Erythroblast (primary cell): ENCODE results near the gene TNIP1.

Experiments
- DNase-seq, 2 experiments: peaks; one replicate each; lab custom pipeline; 2025; lab: John Stamatoyannopoulos, UW
- GATA1 ChIP-seq: IDR thresholded peaks from 2 replicates; pipeline ENCODE4 v1.6.1; 2011; ENCODE audit warnings: low read depth, mild to moderate bottlenecking, control low read depth, low read length, moderate library complexity
- POLR2A ChIP-seq: IDR thresholded peaks from 2 replicates; pipeline ENCODE4 v1.6.1; 2011; ENCODE audit warnings: mild to moderate bottlenecking, low read length

Gene TNIP1, protein sequence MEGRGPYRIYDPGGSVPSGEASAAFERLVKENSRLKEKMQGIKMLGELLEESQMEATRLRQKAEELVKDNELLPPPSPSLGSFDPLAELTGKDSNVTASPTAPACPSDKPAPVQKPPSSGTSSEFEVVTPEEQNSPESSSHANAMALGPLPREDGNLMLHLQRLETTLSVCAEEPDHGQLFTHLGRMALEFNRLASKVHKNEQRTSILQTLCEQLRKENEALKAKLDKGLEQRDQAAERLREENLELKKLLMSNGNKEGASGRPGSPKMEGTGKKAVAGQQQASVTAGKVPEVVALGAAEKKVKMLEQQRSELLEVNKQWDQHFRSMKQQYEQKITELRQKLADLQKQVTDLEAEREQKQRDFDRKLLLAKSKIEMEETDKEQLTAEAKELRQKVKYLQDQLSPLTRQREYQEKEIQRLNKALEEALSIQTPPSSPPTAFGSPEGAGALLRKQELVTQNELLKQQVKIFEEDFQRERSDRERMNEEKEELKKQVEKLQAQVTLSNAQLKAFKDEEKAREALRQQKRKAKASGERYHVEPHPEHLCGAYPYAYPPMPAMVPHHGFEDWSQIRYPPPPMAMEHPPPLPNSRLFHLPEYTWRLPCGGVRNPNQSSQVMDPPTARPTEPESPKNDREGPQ

DNA sequence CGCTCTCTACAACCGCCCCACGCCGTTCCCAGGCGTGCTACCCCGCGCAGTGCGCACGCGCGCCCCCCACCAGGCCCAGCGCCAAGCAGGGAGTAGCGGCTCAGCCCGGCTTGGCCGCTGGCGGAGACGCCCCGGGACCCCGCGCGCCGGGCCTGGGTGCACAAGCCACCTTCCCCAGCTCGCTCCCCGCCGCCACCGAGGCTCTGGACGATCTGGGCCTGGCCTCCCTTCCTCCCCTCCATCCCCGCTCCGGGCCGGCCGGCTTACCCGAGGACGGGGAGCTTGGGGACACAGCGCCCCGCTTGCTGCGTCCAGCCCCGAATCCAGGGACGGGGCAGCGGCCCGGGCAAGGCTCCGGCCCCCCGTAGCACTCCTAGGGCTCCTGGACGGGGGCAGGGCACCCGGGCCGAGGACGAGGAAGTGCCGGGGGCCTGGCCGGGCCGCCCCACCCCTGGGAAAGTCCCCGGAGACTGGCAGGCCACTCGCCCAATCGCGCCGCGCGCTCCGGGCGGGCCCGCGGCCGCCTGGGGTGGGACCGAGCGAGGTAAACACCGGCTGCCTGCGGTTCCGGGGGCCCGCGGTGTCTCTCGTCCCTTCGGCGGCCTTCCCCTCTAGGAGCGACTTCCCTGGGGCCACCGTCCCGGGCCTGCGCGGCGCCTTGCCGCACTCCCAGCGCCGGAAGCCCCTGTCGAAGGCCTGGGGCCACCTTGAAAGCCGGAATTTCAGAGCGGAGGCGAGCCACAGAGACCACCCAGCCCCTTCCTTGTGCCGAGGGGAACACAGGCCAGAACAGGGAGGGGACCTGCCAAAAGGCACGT is at the start of gene TNIP1:
TNIP1 (minus strand) TSS at position 422 of the 818 bp plus-strand sequence. CDS start 15,939 bp downstream, outside the sequence.
- peak; percentile 95 to 97 for DNase-seq
- TF ChIP-seq POLR2A (peak; percentile 87), GATA1 (no peak)

- no peak for DNase-seq
- TF ChIP-seq GATA1 (no peak), POLR2A (no peak)
Measured at GRCh38 chr5:151130235-151130921, 49.5 kb upstream of the TNIP1 start.

DNA sequence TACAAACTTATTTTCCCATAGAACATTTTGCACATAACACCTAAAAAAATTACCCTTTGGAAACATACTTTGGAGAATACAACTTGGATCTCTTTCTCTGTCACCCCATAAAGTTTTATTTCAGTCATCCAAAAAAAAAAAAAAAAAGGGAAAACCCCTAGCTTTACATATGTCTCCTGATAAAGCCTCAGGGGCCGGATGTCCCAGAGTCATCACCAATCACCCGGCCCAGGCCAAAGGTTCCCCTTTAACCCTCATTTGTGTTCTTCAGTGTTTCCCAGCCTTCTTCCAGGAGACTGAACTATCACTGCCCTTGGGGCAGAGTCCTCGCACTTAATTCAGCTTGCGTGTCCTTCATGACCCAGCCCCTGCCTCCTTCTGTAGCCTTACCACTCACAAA is 48.0 kb upstream of the TNIP1 start:
- DNase-seq: no peak
- no peak for TF ChIP-seq POLR2A
- no peak for TF ChIP-seq GATA1

DNA sequence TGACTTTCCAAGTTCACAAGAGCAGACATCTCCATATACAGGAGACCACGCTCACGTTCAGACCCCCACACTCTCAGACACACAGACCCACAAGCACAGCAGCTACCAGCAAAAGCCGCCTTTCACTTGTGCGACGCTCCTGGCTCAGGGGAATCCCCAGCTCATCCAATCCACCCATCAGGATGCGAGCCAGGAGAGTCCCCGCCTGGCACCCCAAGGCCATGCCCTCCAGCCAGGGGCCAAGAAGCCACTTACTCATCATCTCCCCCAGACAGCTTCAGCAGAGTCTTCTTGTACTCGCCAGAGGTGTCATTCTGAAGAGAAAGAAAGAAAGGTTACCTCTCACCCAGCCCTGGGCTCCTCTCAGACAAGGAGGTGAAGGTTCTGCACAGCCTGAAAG is 47.1 kb upstream of the TNIP1 start:
- no peak for TF ChIP-seq POLR2A
- no peak for DNase-seq

DNA sequence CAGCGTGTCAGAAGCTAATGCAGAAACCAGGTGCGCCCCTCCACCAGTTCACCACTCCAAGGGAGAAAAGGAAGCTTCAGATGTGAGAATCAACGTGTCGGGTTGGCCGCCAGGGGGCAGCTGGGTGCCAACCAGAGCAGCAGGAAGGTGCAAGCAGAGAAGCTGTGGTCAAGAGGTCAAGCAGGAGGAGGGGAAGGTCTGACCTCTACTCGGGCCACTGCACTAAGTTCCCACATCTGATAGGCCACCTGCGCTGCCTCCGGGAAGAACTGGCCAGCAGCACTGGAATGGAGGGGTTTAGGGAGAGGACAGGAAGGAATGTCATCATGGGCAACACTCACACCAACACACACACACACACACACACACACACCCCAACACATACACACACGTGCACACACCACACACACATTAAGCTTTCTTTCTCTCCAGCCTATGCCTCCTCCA is 45.4 kb upstream of the TNIP1 start:
- TF ChIP-seq POLR2A (no peak), GATA1 (no peak)
- peak; percentile 68 to 80 for DNase-seq

DNA sequence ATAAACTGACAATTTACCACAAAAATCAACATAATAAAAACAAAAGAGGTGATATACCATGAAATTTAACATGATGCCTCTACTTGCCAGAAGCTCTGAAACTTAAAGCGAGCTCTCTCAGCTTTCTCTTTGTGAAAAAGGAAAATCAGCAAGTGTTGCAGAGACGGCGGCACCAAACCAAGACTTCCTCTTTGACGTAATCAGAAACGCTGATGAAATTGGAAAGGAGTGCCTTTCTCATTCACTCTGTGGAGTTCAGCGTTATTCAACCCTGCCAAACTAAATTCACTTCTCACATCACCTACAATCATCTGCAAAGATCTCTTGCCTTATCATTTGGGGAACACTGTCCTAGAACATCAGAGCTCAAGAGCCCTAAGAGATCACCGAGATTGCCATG is 44.6 kb upstream of the TNIP1 start:
- TF ChIP-seq POLR2A: no peak
- no peak for TF ChIP-seq GATA1

DNA sequence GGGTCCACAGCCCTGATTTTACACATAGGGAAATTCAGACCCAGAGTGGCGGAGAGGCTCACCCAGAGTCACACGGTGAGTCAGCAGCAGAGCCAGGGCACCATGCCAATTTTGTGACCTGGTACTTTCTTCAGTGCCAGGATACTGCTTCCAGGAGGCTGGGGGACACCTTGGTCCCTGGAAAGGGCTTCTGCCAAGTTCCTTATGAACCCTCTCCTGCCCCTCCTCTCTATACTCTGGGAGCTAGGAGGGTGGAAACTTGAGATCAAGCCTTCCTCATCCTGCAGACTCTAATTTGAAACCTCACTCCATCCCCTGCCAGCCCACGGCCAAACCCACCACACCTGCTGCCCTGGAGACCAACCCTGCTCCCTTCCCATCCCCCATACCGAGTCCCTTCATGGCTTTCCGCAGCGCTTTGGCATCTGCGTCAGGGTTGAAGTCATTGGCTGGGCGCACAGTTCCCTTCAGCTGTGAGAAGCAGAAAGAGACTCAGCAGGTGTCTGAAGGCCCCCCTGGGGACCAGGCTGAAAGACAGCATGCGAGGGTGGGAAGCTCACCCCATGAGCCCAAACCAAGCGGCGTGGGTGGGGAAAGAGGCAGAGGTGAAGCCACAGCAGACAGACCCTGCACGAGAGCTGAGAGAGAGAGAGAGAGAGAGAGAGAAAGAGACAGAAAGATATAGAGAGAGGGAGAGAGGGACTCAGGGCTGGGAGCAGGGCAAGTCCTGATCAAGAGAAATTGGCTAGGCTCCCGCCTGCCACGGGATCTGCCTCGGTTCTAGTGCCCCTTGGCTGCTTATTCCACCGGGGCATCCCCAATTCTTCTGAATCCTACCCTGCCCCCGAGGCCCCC is 43.3 kb upstream of the TNIP1 start:
- DNase-seq: peak; percentile 14 to 49
- TF ChIP-seq GATA1 (no peak), POLR2A (no peak)

More for the DNA sequence above, 44.6 kb upstream of the TNIP1 start:
- DNase-seq: no peak

GRCh38 chr5:151122828-151123227 is 42.0 kb upstream of the TNIP1 start:
- no peak for DNase-seq
- TF ChIP-seq GATA1 (no peak), POLR2A (no peak)

DNA sequence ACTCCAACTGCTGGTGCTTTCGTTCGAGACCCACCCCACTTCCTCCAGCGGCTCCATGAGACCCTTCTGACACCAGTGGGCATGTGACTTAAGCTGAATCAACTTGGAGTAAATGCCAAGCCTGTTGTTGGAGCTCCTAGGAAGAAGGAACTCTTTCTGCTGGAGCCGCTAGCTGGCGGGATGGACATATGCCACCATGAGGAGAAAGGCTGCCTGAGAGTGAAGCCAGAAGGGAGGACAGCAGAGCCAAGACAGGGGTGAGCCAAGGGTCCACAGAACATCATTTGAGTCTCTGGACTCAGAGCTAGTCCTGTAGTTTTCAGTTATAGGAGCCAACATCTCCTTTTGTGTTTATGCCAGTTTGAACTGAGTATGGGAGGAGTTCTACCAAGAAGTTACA is 40.8 kb upstream of the TNIP1 start:
- DNase-seq: no peak
- TF ChIP-seq POLR2A (no peak), GATA1 (no peak)

DNA sequence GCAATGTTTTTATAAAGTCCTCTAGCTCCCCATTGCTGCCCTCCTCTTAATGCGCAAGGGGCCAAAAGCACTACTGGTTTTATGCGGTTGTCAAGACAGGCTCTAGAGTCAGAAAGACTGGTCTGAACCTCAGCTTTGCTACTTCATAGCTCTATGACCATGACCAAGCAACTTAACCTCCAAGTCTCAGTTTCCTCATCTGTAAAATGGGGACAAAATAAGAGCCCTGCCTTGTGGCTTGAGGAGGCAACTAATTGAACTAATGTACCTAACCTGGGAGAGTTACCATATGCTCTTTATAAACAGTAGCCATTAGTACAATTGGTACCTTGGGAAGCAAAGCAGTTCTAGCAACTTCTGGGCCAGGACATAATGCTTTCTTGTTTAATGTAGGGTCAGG is 40.3 kb upstream of the TNIP1 start:
- TF ChIP-seq GATA1 (no peak), POLR2A (no peak)
- DNase-seq: no peak

GRCh38 chr5:151118913-151119575 is 38.2 kb upstream of the TNIP1 start:
- TF ChIP-seq GATA1 (no peak), POLR2A (no peak)
- DNase-seq: no peak

DNA sequence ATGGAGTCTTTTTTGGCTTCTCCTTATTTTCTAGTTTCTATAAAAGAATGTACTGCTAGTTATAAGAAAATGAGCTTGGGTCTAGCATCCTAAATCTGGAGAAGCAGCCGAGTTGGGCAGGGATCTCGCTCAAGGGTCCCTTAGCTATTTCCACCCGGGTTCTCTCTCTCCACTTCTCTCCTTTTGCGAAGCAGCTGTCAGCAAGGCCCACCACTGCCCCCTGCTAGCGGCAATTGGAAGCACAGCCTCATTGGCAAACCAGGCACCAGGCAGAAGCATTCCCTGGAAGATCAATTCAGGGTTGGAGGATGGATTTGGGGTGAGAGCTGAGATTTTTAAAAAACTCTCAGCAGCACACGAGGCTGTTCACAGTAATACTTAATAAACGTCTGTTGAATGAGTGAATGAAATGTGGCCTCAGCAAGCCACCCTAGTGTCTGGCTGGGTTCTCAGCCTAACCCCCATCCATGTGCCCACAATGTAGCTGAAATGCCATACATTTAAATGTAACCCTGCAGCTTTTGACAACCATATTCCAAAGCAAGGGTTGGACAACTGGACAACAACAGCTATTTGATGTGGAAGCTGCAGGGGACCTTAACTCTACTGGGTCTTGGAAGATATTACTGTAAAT is 34.6 kb upstream of the TNIP1 start:
- DNase-seq: peak; percentile 66 to 79
- TF ChIP-seq POLR2A (no peak), GATA1 (no peak)
